GM12878 (cell line): ENCODE results near the gene PAFAH2. TPM values are rescaled to one million over a fixed set of nuclear protein-coding genes. Genes with fewer than 3 reads are reported as not detected.

ENCODE experiments used
- ATAC-seq: fragments of 200-7000 bp; cut with Tn5 transposase; 3 replicates; pipeline ENCODE4 v1.9.1; 2020; ENCODE audit warnings: mild to moderate bottlenecking, moderate library complexity
- Bru-seq: library from RNA; stranded (reverse); fragments of 400-500 nt; gene quantifications from one replicate; lab custom pipeline; 2021; lab: Mats Ljungman, UMichigan
- BruChase-seq, 2 experiments: library from RNA; stranded (reverse); fragments of 400-500 nt; gene quantifications; one replicate each; lab custom pipeline; 2021; lab: Mats Ljungman, UMichigan
- BruUV-seq: library from RNA; stranded (reverse); fragments of 400-500 nt; replicated peaks from 2 replicates; lab custom pipeline; 2021; lab: Mats Ljungman, UMichigan
- CTCF ChIA-PET: fragments of 300-600 bp; sonication (Branson Sonifier 250); formaldehyde crosslinking; extraction: SDS; loops from one replicate; lab custom pipeline; 2021; ENCODE audit warnings: inconsistent platforms; lab: Yijun Ruan, JAX
- POLR2A ChIA-PET: fragments of 350-600 bp; formaldehyde crosslinking; extraction: SDS; loops from one replicate; lab custom pipeline; 2021; ENCODE audit warnings: inconsistent platforms; lab: Charles Lee
- RAD21 ChIA-PET: fragments of 300-600 bp; sonication (Branson Sonifier 250); formaldehyde crosslinking; loops from one replicate; lab custom pipeline; 2023; ENCODE audit warnings: antibody characterized with exemption; ENCODE audit not compliant: unreplicated experiment; lab: Charles Lee
- SMC1A ChIA-PET: fragments of 300-600 bp; sonication (Branson Sonifier 250); formaldehyde crosslinking; loops from one replicate; lab custom pipeline; 2023; ENCODE audit not compliant: unreplicated experiment, uncharacterized antibody; lab: Charles Lee
- DNase-seq: peaks from one replicate; pipeline ENCODE4 v3.0.0-alpha.2; 2011; ENCODE audit warnings: low read depth, low spot score
- FAIRE-seq: peaks from 3 replicates; lab custom pipeline; 2011; peaks lifted over from hg19 to GRCh38; lab: Jason Lieb, UNC
- H2AFZ ChIP-seq: 2 replicates; pipeline ENCODE4 v1.6.0; 2011; ENCODE audit warnings: low read depth, low read length, control low read depth; ENCODE audit not compliant: control insufficient read depth
- H3K27ac ChIP-seq: 2 replicates; pipeline ENCODE4 v1.5.1; 2011; ENCODE audit warnings: control low read depth; ENCODE audit not compliant: control insufficient read depth, insufficient read depth
- H3K27me3 ChIP-seq, 2 experiments: replicated peaks in 1 of 2; 2 replicates each; pipeline versions ENCODE4 v1.6.0 to v1.6.1; 2011; ENCODE audit warnings: low read length in 1 of 2; ENCODE audit not compliant: control insufficient read depth in 2 of 2, insufficient read depth in 2 of 2
- H3K36me3 ChIP-seq, 2 experiments: 2 replicates each; pipeline ENCODE4 v1.5.1; 2011; ENCODE audit warnings: low read length in 1 of 2; ENCODE audit not compliant: control insufficient read depth in 2 of 2, insufficient read depth in 2 of 2
- H3K4me1 ChIP-seq: 2 replicates; pipeline ENCODE4 v1.6.1; 2011; ENCODE audit warnings: mild to moderate bottlenecking, low read length, moderate library complexity, mixed read lengths; ENCODE audit not compliant: control insufficient read depth, insufficient read depth
- H3K4me2 ChIP-seq: 2 replicates; pipeline ENCODE4 v1.6.0; 2011; ENCODE audit warnings: control low read depth; ENCODE audit not compliant: control insufficient read depth, insufficient read depth
- H3K4me3 ChIP-seq: fragments of 200-600 bp; sonication (generic); 2 replicates; pipeline ENCODE4 v1.5.1; 2016
- H3K79me2 ChIP-seq: 2 replicates; pipeline ENCODE4 v1.6.0; 2011; ENCODE audit warnings: low read length; ENCODE audit not compliant: control insufficient read depth, insufficient read depth
- H3K9ac ChIP-seq: 2 replicates; pipeline ENCODE4 v1.8.0; 2011; ENCODE audit warnings: low read length, control low read depth, mixed read lengths; ENCODE audit not compliant: control insufficient read depth, insufficient read depth
- H3K9me3 ChIP-seq: replicated peaks from 3 replicates; pipeline ENCODE4 v1.5.1; 2011; ENCODE audit warnings: mild to moderate bottlenecking, low read length; ENCODE audit not compliant: control insufficient read depth, insufficient read depth
- H4K20me1 ChIP-seq: 2 replicates; pipeline ENCODE4 v1.6.0; 2011; ENCODE audit not compliant: control insufficient read depth, insufficient read depth
- BACH1 ChIP-seq: fragments of 450-650 bp; IDR thresholded peaks from 2 replicates; pipeline ENCODE4 v1.6.1; 2017; ENCODE audit warnings: mild to moderate bottlenecking, borderline replicate concordance
- BCL11A ChIP-seq: IDR thresholded peaks from 2 replicates; pipeline ENCODE4 v1.6.1; 2011; ENCODE audit warnings: low read depth, low read length
- FOS ChIP-seq: IDR thresholded peaks from 3 replicates; pipeline ENCODE4 v1.6.1; 2011; ENCODE audit warnings: borderline replicate concordance; ENCODE audit not compliant: insufficient read length; ENCODE audit errors: extremely low read depth
- NFIC ChIP-seq: IDR thresholded peaks from 2 replicates; pipeline ENCODE4 v1.6.1; 2012; ENCODE audit warnings: low read depth, mild to moderate bottlenecking, inconsistent platforms, low read length, moderate library complexity
- ZNF592 ChIP-seq: fragments of 450-650 bp; IDR thresholded peaks from 2 replicates; pipeline ENCODE4 v1.6.1; 2017; ENCODE audit warnings: mild to moderate bottlenecking, moderate library complexity
- WGBS: methylation state at CpG from one replicate; pipeline ENCODE4 v1.1.6; 2016; ENCODE audit warnings: low lambda C conversion rate; ENCODE audit not compliant: insufficient replicate concordance, insufficient coverage; ENCODE audit errors: missing lambda C conversion rate; 5-methylcytosine and 5-hydroxymethylcytosine counted together
- in situ Hi-C: fragments of 300-500 bp; cut with MboI; formaldehyde crosslinking; loops from 9 replicates; pipeline ENCODE4 v1.14.3; 2018; ENCODE audit warnings: mixed read lengths
- intact Hi-C: fragments of 100-400 bp; cut with micrococcal nuclease; formaldehyde crosslinking; loops from one replicate; pipeline ENCODE4 v1.14.2; 2022; ENCODE audit not compliant: unreplicated experiment
- long read RNA-seq, 2 experiments: library from polyadenylated mRNA; unstranded; transcript quantifications; one replicate each; pipeline ENCODE4 v2.0.0, GENCODE V29; 2019 to 2020
- polyA minus RNA-seq, 3 experiments: library from RNA; depleted of rRNA, polyadenylated mRNA; stranded (reverse); fragments of >200 nt; gene quantifications; 2 replicates each; pipeline ENCODE4 v1.2.3, GENCODE V29; 2011
- polyA plus RNA-seq, 11 experiments: library from polyadenylated mRNA; depleted of rRNA in 4 of 11; unstranded in 6 of 11; stranded (reverse) in 5 of 11; fragments of >200 nt; fragmentation: Nextera tagmentation in 4 of 11; fragmentation: Illumina TruSeq in 1 of 11; extraction: Ambion mirVana in 4 of 11; extraction: Trizol in 1 of 11; gene quantifications; 1 replicate in 1 of 11; 2 replicates in 10 of 11; pipeline versions ENCODE4 v1.2.1 to v1.2.3, GENCODE V29; 2011 to 2016; ENCODE audit warnings: inconsistent platforms in 2 of 11, missing spikeins in 2 of 11, low read depth in 1 of 11
- total RNA-seq, 4 experiments: library from RNA; depleted of rRNA in 3 of 4; stranded (reverse); fragments of >200 nt in 3 of 4; fragmentation: Illumina TruSeq in 1 of 4; extraction: Trizol in 1 of 4; gene quantifications; 2 replicates each; pipeline versions ENCODE4 v1.2.1 to v1.2.3, GENCODE V29; 2013 to 2021
- TF ChIP-seq, protein P1 (sequence below): fragments of 450-650 bp; IDR thresholded peaks from 2 replicates; pipeline ENCODE4 v1.6.1; 2018; ENCODE audit warnings: borderline replicate concordance, mild to moderate bottlenecking; ENCODE audit not compliant: partially characterized antibody

Gene PAFAH2
- 6.9 and 7.0 TPM in 2 replicates for total RNA-seq (2013; cell fraction: nucleolus; rRNA removed)
- total RNA-seq (2014; rRNA removed) = 4.9 and 5.2 TPM in 2 replicates
- 5.9 and 6.8 TPM in 2 replicates for total RNA-seq (2014; rRNA removed; fragmentation: Illumina TruSeq; extraction: Trizol)
- total RNA-seq (2021) = 5.0 and 6.6 TPM in 2 replicates
- 2.3 TPM for polyA plus RNA-seq (2011; ENCODE audit: low read depth)
- polyA plus RNA-seq (2011; rRNA removed) = 9.5 and 9.6 TPM in 2 replicates
- 7.4 and 7.8 TPM in 2 replicates for polyA plus RNA-seq (2011; cell fraction: cytosol; rRNA removed)
- polyA plus RNA-seq (2011; cell fraction: nucleus; rRNA removed) = 4.0 and 5.2 TPM in 2 replicates
- 2.6 and 4.6 TPM in 2 replicates for polyA plus RNA-seq (2012)
- 5.3 and 6.5 TPM in 2 replicates for polyA plus RNA-seq (2014; fragmentation: Illumina TruSeq; extraction: Trizol)
- polyA plus RNA-seq (2014; fragmentation: Nextera tagmentation; extraction: Ambion mirVana) = 1 to 10 TPM; 3.0 to 4.0 TPM
- 6.9 and 7.0 TPM in 2 replicates for polyA plus RNA-seq (2014; rRNA removed)
- polyA plus RNA-seq (2016; fragmentation: Nextera tagmentation; extraction: Ambion mirVana) = 1 to 10 TPM; 6.5 to 7.7 TPM
- polyA minus RNA-seq (2011; rRNA and poly(A)+ RNA removed) = 7.3 and 7.5 TPM in 2 replicates
- polyA minus RNA-seq (2011; cell fraction: cytosol; rRNA and poly(A)+ RNA removed) = 2.4 and 2.9 TPM in 2 replicates
- polyA minus RNA-seq (2011; cell fraction: nucleus; rRNA and poly(A)+ RNA removed) = 2.3 and 3.9 TPM in 2 replicates
- Bru-seq, nascent RNA = percentile 53 among the genes with signal in this experiment
- BruChase-seq, experiment 1, labeled RNA remaining after a 6-hour chase = percentile 48 among the genes with signal in this experiment
- BruChase-seq, experiment 2, labeled RNA remaining after a 2-hour chase = percentile 50 among the genes with signal in this experiment
- long read RNA-seq, experiment 1, partial matches to known transcripts = 1 of 4 reads
- long read RNA-seq, experiment 1, other reads (novel, unspliced or antisense) = 1 of 4 reads
- long read RNA-seq, experiment 2, transcript PAFAH2-201 (11 exons, 3,581 nt) = major isoform, 10 of 20 reads
- long read RNA-seq, experiment 2, partial matches to known transcripts = 4 of 20 reads
- long read RNA-seq, experiment 2, other reads (novel, unspliced or antisense) = 6 of 20 reads

DNA sequence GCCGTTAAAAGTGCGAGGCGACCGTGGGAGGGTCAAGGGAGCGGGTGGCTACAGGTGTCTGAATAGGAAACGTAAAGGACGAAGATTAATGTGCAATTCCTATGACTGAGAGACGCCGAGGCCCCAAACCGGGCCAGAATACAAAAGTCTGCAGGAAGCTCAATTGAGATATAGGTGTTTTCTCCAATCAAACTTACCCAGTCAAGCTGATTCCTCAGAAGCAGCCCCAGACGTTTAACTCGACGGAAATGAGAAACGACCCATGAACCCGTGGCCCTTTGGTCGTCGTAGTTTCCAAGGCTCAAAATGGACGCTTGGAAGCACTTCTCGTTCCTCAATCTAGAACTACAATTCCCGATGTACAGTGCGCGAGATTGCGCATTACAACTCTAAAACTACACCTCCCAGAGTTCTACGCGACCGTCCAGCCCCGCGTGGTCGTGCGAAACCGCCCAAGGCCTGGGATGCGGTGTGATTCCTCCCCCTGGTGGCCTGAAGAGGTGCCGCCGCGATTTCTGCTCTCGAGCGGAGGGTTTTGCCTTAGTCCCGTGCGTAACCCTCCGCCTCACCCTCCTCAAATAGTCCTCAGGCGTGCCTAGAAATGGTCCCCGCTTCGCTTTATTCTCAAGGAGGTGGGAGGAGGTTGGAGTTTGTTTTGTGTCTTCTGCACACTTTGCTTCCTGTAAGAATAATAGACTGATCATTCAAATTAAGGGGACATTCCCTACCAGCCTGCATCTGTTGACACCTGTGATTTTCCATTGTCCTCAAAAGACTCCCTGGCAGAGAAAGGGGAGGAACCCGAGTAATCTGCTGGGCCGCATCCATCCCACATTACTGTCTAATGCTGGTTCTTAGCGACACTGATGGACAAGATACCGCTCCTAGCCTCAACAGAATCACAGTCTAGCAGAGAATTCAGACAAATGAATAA, at the start of gene PAFAH2:
TSS of gene PAFAH2 (minus strand) at position 236 of the 934 bp plus-strand sequence. CDS start 7,247 bp downstream, outside the sequence.
- Histone ChIP-seq H3K4me2 (peak within 1 kb of the TSS; percentile 89), H2AFZ (peak within 1 kb of the TSS; percentile 100), H3K27ac (peak within 1 kb of the TSS; percentile 67), H3K36me3 (no peaks in the 10 kb centered on the region; a peak in 1 of 4 replicates), H3K4me1 (peaks cover 12% of the 10 kb centered on the region), H3K27me3 (no peaks in the 10 kb centered on the region), H3K9me3 (no peaks in the 10 kb centered on the region), H3K9ac (peak within 1 kb of the TSS; percentile 76), H4K20me1 (no peaks in the 10 kb centered on the region), H3K4me3 (peak within 1 kb of the TSS; percentile 69), H3K79me2 (peaks cover 6% of the 10 kb centered on the region)
- intact Hi-C loops = loop anchor here (1.0 kb wide), 2 partner anchors 93 to 103 kb away; no protein-coding TSS in a partner anchor
- ChIA-PET SMC1A (interaction anchor here (0.7 to 11.2 kb wide), 28 partner anchors 9 to 389 kb away, joined by 3 to 319 read pairs (median 4); partner anchors contain the start of genes PAQR7 and STMN1), POLR2A (interaction anchor here (0.5 to 9.8 kb wide), 10 partner anchors 48 to 292 kb away, joined by 3 to 116 read pairs (median 3); partner anchors contain the start of gene PAQR7), RAD21 (interaction anchor here (0.6 to 8.0 kb wide), 28 partner anchors 19 to 450 kb away, joined by 3 to 296 read pairs (median 4); partner anchors contain the start of genes MTFR1L, PAQR7 and STMN1), CTCF (interaction anchor here (0.6 to 7.7 kb wide), 48 partner anchors 8 to 1253 kb away, joined by 3 to 383 read pairs (median 4); partner anchors contain the start of genes CEP85, MTFR1L, PAQR7 and ZNF593)
- BruUV-seq = no TSS peak
- DNase-seq (peak; percentile 99), FAIRE-seq (peak; percentile 99), ATAC-seq (peak; percentile 99)
- 5% methylated on average over 47 of the region's 47 CpGs for WGBS
- in situ Hi-C loops = loop anchor here (5.0 kb wide), 2 partner anchors 101 to 176 kb away; no protein-coding TSS in a partner anchor
- TF ChIP-seq, protein P1, sequence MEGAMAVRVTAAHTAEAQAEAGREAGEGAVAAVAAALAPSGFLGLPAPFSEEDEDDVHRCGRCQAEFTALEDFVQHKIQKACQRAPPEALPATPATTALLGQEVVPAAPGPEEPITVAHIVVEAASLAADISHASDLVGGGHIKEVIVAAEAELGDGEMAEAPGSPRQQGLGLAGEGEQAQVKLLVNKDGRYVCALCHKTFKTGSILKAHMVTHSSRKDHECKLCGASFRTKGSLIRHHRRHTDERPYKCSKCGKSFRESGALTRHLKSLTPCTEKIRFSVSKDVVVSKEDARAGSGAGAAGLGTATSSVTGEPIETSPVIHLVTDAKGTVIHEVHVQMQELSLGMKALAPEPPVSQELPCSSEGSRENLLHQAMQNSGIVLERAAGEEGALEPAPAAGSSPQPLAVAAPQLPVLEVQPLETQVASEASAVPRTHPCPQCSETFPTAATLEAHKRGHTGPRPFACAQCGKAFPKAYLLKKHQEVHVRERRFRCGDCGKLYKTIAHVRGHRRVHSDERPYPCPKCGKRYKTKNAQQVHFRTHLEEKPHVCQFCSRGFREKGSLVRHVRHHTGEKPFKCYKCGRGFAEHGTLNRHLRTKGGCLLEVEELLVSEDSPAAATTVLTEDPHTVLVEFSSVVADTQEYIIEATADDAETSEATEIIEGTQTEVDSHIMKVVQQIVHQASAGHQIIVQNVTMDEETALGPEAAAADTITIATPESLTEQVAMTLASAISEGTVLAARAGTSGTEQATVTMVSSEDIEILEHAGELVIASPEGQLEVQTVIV = no peak
- no peak for TF ChIP-seq FOS
- peak; percentile 85 for TF ChIP-seq ZNF592
- TF ChIP-seq BCL11A = no peak
- TF ChIP-seq NFIC = peak; percentile 40; the same call in 1 of the 2 replicates
- no peak for TF ChIP-seq BACH1
